ENCODE data around the gene NR1D1. TPM values are rescaled to one million over a fixed set of nuclear protein-coding genes. Genes with fewer than 3 reads are reported as not detected.

The NR1D1 gene
- total and polyA plus RNA-seq, 2 of the 13 experiments (the other 11 are each of a cell fraction or from before 2014, with no cell fraction given) = 2.1 to 2.7 TPM

DNA sequence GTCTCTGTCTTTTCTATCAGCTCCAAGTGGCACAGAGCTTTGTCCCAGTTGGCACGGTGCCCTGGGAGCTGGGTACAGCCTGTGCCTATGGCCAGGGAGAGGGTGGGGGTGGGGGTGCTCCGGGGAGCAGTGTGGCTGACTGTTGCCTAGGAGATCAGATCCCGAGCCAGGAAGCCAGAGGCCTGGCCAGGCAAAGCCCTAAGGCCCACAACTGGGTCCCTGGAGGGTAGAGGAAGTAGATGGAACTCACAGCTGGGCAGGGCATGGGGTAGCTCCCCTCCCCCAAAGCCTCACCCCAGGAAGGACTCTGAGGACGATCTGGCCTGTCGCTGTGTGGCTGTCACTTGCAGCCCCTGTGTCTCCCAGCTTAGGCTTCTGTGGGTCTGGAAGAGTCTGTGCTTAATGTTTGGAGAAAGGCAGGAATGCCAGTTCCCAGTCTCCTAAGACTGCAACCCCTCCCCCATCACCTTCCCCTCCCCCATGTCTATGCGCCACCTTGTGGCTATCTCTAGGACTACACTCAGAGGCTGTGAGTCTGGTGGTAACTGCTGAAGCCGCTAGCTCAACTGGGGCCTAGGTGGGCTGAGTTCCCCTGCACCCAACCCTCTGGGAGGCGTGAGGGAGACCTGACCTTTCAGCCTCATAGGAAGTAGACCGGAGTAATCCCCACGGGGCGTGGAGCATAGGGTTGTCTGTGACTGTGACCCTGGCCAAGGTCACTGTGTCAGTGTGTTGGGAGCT is 25.0 kb downstream of the NR1D1 start (continued):
- TF ChIP-seq ZNF790 (CRISPR knock-in tag; IDR thresholded peaks at IDR 0.05; ENCODE audit: borderline replicate concordance) (no peak), TBX3 (IDR thresholded peaks at IDR 0.05; ENCODE audit: borderline replicate concordance) (no peak), SALL2 (CRISPR knock-in tag; IDR thresholded peaks at IDR 0.05) (no peak; the same call in 1 of the 2 replicates), HNRNPL (IDR thresholded peaks at IDR 0.05; ENCODE audit: low read depth, low read length) (0 out of 2 replicates have a peak, but pooled peaks have one; percentile 45), ZNF24 (IDR thresholded peaks at IDR 0.05) (no peak; the same call in 1 of the 2 replicates), ZNF207 (IDR thresholded peaks at IDR 0.05; ENCODE audit: borderline replicate concordance) (no peak), ZBTB7A (CRISPR knock-in tag; IDR thresholded peaks at IDR 0.05) (peak; percentile 11; the same call in 1 of the 2 replicates), MXI1 (IDR thresholded peaks at IDR 0.05; ENCODE audit: borderline replicate concordance, low read depth, low read length) (no peak; the same call in 2 of the 3 replicates), HOXA7 (CRISPR knock-in tag; IDR thresholded peaks at IDR 0.05) (no peak), ZNF772 (CRISPR knock-in tag; IDR thresholded peaks at IDR 0.05) (peak; percentile 70), CBFB (CRISPR knock-in tag; IDR thresholded peaks at IDR 0.05) (no peak; the same call in 1 of the 2 replicates), ATRX (CRISPR knock-in tag; IDR thresholded peaks at IDR 0.05; ENCODE audit: borderline replicate concordance) (no peak), NCOA1 (CRISPR knock-in tag; IDR thresholded peaks at IDR 0.05) (no peak), ELF4 (CRISPR knock-in tag; IDR thresholded peaks at IDR 0.05; ENCODE audit: borderline replicate concordance) (no peak), KDM2A (CRISPR knock-in tag; IDR thresholded peaks at IDR 0.05; ENCODE audit: borderline replicate concordance, low read depth) (peak; percentile 39; the same call in 1 of the 2 replicates), ATM (IDR thresholded peaks at IDR 0.05; ENCODE audit: borderline replicate concordance) (no peak), NFKB2 (CRISPR knock-in tag; IDR thresholded peaks at IDR 0.05; ENCODE audit: borderline replicate concordance) (no peak), MEF2D (CRISPR knock-in tag; IDR thresholded peaks at IDR 0.05) (0 out of 2 replicates have a peak, but pooled peaks have one; percentile 16), PITX1 (CRISPR knock-in tag; IDR thresholded peaks at IDR 0.05) (peak; percentile 82), KLF6 (CRISPR knock-in tag; IDR thresholded peaks at IDR 0.05) (no peak), PRPF4 (IDR thresholded peaks at IDR 0.05; ENCODE audit: low read depth, low read length, poor library complexity, severe bottlenecking) (peak; percentile 100), EP300 (IDR thresholded peaks at IDR 0.05; ENCODE audit: low read depth in 2 of 2, low read length in 2 of 2) (peak in 1 of 2 experiments; percentile 69; a peak in 1 of 4 replicates), EP300 (CRISPR knock-in tag; IDR thresholded peaks at IDR 0.05; ENCODE audit: borderline replicate concordance) (no peak)
- TF ChIP-seq, protein P1, sequence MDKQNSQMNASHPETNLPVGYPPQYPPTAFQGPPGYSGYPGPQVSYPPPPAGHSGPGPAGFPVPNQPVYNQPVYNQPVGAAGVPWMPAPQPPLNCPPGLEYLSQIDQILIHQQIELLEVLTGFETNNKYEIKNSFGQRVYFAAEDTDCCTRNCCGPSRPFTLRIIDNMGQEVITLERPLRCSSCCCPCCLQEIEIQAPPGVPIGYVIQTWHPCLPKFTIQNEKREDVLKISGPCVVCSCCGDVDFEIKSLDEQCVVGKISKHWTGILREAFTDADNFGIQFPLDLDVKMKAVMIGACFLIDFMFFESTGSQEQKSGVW (CRISPR knock-in tag; IDR thresholded peaks at IDR 0.05; ENCODE audit: borderline replicate concordance) = no peak
- TF ChIP-seq, protein P2, sequence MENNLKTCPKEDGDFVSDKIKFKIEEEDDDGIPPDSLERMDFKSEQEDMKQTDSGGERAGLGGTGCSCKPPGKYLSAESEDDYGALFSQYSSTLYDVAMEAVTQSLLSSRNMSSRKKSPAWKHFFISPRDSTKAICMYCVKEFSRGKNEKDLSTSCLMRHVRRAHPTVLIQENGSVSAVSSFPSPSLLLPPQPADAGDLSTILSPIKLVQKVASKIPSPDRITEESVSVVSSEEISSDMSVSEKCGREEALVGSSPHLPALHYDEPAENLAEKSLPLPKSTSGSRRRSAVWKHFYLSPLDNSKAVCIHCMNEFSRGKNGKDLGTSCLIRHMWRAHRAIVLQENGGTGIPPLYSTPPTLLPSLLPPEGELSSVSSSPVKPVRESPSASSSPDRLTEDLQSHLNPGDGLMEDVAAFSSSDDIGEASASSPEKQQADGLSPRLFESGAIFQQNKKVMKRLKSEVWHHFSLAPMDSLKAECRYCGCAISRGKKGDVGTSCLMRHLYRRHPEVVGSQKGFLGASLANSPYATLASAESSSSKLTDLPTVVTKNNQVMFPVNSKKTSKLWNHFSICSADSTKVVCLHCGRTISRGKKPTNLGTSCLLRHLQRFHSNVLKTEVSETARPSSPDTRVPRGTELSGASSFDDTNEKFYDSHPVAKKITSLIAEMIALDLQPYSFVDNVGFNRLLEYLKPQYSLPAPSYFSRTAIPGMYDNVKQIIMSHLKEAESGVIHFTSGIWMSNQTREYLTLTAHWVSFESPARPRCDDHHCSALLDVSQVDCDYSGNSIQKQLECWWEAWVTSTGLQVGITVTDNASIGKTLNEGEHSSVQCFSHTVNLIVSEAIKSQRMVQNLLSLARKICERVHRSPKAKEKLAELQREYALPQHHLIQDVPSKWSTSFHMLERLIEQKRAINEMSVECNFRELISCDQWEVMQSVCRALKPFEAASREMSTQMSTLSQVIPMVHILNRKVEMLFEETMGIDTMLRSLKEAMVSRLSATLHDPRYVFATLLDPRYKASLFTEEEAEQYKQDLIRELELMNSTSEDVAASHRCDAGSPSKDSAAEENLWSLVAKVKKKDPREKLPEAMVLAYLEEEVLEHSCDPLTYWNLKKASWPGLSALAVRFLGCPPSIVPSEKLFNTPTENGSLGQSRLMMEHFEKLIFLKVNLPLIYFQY (CRISPR knock-in tag; IDR thresholded peaks at IDR 0.05; ENCODE audit: borderline replicate concordance) = no peak
